Activated naive CD4-positive, alpha-beta T cell treated with Interleukin-2 at 50 U/mL for 16 hours (primary cell): ENCODE results near the gene MOSMO.
A peak's percentile ranks its signal among the peaks of the same experiment; 100 is the strongest.

Experiments used
- DNase-seq: peaks from one replicate; pipeline ENCODE4 v3.0.0-alpha.2; 2020

MOSMO gene

DNA sequence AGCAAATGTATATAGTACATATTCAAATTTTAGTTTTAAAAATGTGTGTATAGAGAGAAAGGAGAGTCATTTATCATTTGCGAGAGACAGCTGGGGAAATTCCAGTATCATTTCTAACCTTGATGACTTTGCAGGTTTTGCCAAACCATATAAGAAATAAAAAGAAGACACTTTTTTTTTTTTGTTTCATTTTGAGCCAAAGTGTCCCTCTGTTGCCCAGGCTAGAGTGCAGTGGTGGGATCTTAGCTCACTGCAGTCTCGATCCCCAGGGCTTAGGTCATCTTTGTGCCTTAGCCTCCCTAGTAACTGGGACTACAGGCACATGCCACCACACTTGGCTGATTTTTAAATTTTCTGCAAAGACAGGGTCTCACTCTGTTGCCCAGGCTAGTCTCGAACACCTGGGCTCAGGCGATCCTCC lies 46.0 kb downstream of the MOSMO start:
- no peak for DNase-seq

DNA sequence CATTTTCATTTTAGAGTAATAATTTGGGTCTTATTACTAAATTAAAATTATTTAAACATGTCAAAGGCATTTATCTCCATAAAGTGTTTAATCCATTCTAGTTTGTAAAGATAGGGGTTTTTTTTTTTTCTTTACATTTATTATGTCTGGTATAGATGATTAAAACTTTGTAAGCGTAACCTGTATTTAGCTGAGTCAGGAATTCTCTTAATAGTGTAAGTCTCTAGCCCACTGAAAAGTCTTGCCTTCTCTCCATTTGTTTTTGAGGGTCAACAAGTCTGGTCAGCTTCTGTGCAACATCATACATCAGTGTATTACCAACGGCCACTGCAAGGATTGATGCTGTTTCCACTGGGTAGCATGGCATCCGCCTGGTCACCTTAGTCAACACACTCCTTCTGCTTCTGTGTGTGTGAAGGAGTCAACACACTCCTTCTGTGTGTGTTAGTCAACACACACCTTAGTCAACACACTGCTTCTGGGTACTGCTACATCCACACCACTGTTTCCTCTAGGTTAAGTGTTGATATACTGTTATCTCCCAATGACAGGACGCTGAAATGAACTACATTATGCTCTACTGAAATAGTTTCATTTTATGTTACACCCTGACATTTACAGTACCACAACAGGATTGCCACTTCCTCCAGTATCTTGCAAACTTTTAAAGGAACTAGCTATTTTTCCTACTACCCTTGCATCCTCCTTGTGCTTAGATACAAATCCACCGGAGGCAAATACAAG lies 47.1 kb downstream of the MOSMO start:
- DNase-seq, result no peak

GRCh38 chr16:22055881-22056280 lies 48.0 kb downstream of the MOSMO start:
- DNase-seq, result no peak

DNA sequence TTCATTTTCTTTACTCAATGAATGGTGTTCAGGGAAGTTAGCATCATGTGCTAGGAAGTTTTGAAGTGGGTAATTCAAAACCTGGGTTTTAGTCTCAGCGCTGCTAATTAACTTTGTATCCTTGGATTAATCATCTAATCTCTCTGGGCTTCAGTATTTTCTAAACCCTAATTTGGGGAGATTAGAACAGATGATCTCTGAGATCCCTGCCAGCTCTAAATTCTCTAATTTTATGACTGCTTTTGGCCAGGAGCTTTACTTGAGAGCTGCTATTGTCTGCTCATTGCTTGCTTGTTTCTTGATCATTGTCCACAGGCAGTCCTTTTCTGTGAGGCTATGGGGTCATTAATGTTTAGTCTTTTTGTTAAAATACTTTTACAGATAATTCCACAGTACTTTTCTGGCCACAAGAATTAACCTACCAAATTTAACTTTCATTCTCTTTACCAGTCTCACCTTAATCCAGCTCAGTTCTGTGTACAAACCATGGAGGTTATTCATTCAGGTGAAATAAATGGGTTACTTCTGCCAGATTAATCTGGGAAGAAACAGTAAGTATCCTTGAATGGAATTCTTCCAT lies 56.1 kb downstream of the MOSMO start:
- no peak for DNase-seq

GRCh38 chr16:22065252-22065651 lies 57.3 kb downstream of the MOSMO start:
- DNase-seq, result no peak

- DNase-seq, result no peak
Measured at GRCh38 chr16:22070361-22071330, 62.7 kb downstream of the MOSMO start.

GRCh38 chr16:22071331-22071910 lies 63.5 kb downstream of the MOSMO start:
- DNase-seq, result no peak

DNA sequence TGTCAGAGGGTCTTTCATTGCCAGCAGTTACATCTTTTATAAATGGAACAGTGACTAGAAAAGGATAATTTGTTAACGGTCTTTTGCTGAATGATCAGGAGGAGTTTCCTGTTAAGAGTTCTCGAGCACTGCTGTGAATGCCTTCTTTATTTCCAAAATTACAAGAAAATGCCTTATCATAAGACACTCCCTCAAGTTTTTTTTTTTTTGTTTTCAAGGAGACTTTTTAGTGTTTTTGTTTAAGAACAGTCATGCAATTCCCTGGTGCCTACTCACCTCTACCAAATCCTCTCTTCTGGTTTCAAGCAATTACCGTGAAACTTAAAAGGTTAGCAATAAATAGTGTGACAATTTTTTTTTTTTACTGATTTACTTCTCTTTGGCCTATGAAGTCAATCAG lies 65.4 kb downstream of the MOSMO start:
- DNase-seq, result no peak

- no peak for DNase-seq
Measured at GRCh38 chr16:22075043-22075757, 67.3 kb downstream of the MOSMO start.

- no peak for DNase-seq
Measured at GRCh38 chr16:22075776-22076175, 67.9 kb downstream of the MOSMO start.

DNA sequence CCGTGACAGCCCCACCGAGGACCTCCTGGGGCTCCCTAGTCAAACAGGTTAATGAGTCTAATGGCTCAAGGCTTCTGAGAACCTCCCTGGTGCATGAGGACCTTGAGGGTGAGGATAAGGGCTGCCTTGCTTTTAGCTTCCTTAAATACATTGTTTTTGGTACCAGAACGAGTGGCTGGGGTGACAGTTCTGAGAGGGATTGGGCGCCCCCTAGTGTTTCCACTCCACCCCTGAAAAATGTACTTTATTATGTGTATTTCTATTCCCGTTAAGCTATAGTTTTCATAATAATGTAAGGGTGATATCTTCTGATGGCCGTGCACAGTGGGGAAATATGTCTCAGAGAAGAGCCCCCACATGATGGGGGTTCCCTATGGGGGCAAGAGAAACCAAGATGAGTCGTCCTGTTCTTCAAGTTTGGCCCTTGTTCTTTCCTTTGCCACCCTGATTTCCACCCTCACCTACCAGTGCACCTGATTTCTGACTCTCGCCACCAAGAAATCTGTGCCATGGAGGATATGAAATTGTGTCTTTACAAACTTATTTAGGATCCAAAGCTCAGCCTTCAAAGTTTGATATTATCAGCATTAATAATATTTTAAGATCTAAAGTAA lies 69.9 kb downstream of the MOSMO start:
- peak; percentile 76 for DNase-seq

- DNase-seq, result no peak
Measured at GRCh38 chr16:22078656-22079055, 70.7 kb downstream of the MOSMO start.

DNA sequence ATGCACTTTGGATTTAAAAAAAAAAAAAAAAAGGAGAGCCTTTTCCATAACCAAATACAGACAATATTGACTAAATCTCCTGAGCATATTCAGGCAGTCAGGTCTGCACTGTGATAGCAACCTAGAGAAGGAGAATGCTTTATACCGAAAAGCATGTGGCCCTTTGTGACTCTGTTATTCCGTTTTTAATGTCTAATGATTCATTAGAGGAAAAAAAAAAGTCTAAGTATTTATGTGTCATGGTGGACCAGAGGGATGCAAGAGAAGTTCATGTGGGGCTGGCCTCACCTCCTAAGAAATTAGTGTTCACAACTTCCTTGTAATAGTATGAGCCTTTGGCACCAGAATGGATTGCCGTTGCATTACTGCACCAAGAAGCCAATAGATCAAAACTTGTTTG lies 73.1 kb downstream of the MOSMO start:
- no peak for DNase-seq

GRCh38 chr16:22086440-22086839 lies 78.5 kb downstream of the MOSMO start:
- DNase-seq, result no peak

DNA sequence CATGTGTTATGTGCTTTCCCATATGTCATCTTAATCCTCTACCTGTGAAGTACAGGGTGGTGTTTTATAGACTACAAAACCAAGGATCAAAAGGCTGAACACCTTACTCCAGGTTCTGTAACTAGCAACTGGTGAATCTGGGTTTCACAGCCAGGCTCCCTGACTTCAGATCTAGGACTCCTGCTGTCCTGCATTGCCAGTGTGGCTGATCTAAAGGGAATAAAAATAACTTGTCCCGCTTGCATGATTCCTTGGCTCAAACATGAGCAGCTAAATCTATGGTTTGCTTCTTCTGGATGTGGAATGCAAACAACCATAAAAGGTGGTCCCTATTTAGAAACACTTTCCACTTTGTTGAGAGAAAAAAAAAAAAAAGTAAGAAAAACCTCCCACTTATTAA lies 80.7 kb downstream of the MOSMO start:
- no peak for DNase-seq

GRCh38 chr16:22089910-22090309 lies 82.0 kb downstream of the MOSMO start:
- no peak for DNase-seq

DNA sequence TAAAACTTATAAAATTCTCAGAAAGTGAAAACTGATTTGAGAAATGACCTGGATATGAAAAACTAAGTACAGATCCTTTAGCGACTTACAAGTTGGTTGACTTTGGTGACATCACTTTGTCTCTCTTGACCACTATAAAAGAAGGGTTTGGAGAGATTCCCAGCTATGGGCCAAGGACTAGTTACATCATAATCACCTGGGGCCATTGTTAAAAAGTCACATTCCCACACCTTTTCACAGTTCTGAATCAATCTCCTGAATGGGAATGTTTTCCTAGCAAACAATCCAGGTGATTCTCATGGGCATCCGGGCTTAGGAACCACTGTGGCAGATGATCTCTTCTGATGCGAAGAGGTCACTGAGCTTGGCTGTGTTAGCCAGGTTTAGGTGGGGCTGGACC lies 83.8 kb downstream of the MOSMO start:
- no peak for DNase-seq

- no peak for DNase-seq
Measured at GRCh38 chr16:22092143-22092933, 84.4 kb downstream of the MOSMO start, which contains the start of gene VWA3A. TSS of gene VWA3A (plus strand) at chr16:22092541. CDS start at chr16:22092638, 97 bp downstream.

GRCh38 chr16:22093331-22093730 lies 85.4 kb downstream of the MOSMO start:
- no peak for DNase-seq

DNA sequence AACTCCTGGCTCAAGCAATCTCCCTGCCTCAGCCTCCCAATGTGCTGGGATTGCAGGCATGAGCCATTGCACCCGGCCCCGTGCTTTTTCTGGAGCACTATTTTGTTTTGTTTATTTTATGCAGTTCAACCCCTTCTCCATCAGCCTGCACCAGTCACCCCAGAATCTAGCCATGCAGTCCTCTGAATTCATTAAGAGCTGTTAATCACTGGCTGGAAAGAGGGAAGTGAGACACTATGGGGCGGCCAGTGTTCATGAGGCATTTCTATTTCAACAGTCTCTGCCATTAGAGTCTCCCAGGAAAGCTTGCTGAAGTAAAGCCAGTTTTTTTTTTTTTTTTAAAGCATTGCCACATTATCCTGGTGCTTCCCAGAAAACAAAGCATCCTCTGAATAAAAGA lies 86.1 kb downstream of the MOSMO start:
- DNase-seq, result no peak
